Amniotic epithelial cell (primary cell): ENCODE data around the gene SACS.
"Not testable (repeated sequence)": the region's sequence is repeated elsewhere in the genome, so short reads cannot be mapped to it uniquely, and the experiment has no call there.

Experiments used
- DNase-seq: peaks from one replicate; pipeline ENCODE4 v3.0.0-alpha.2; 2010; ENCODE audit warnings: low read depth

The SACS gene

DNA sequence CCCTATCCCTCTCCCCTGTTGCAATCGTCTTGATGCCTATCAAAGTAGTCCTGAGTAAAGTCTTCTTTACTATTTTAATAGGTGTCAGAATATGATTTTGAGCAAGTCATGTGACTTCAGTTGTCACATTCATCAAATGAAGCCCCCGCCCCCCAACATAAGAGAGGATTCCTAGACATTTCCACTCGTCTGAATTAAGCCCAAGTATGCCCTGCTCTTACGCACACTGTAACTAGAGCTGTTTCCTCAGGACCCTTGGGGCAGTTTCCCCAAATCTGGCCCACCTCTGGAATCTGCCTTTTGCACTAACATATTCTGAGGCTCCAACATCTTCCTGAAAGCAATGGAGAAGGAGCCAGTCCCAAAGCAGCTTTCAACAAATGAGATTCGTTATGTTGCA, 25.5 kb downstream of the SACS start:
- no peak for DNase-seq

- DNase-seq = not testable (repeated sequence)
Observed at GRCh38 chr13:23401156-23401555, 32.3 kb downstream of the SACS start.

DNA sequence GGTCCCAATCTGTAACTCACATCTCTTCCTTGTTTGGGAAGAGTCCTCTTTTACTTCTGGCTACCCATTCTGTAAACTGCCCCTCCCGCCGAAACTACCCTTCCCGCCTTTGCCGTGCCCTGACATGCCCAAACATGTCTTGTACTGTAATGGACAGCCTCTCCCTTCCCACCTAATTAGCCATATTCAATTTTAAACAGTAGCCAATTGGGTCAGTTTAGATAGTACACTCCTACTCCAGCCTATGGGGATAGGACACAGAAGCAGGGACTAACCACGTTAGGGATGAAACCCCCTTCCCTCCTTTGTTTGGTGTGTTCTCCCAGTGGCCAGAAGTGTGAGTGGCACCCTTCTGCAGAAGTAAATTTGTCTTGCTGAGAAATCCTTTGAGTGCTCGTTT, 34.2 kb downstream of the SACS start:
- no peak for DNase-seq

GRCh38 chr13:23394821-23395220, 38.7 kb downstream of the SACS start:
- no peak for DNase-seq

GRCh38 chr13:23392925-23393645, 40.4 kb downstream of the SACS start:
- no peak for DNase-seq

- DNase-seq = peak; percentile 15
Observed at GRCh38 chr13:23392313-23392712, 41.2 kb downstream of the SACS start.

GRCh38 chr13:23391752-23392151, 41.8 kb downstream of the SACS start:
- DNase-seq = peak; percentile 31

DNA sequence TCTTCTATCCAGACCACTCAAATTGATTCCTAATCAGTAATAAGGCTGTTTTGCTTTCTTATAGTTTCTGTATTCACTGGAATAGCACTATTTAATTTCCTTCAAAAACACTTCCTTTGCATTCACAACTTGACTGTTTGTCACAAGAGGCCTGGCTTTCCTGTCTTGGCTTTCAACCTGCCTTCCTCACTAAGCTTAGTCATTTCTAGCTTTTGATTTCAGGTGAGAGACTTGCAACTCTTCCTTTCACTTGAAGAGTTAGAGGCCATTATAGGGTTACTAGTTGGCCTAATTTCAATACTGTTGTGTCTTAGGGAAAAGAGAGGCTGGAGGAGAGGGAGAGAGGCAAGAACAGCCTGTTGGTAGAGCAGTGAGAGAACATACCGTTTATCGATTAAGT, 47.0 kb downstream of the SACS start:
- DNase-seq = no peak

DNA sequence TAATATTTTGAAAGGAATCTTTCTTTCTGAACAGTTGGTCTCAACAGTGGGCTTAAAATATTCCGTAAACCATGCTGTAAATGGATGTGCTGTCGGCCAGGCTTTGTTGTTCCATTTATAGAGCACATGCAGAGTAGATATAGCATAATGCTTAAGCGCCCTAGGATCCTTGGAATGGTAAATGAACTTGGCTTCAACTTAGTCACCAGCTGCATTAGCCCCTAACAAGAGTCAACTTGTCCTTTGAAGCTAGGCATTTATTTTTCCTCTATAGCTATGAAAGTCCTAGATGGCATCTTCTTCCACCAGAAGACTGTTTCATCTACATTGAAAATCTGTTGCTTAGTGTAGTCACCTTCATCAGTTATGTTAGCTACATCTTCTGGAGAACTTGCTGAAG, 47.6 kb downstream of the SACS start:
- DNase-seq = no peak

DNA sequence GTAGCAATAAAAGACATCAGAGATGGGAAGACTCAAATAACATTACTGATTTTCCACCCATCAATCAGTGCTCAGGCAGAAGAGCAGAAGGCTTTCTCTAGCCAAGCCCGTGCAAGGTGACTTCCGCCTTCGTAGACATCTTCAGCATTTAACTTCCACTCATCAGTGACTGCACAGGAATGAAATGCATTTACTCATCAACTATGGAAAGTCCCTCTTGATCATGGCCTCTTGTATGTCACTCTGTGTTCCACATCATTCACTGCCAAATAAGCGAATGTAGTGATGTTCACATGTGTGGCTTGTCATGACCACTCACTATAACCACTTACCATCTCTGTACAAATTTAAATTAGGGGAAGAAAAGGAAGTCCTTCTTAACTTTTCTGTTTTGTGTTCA, 49.4 kb downstream of the SACS start:
- peak; percentile 34 for DNase-seq

DNA sequence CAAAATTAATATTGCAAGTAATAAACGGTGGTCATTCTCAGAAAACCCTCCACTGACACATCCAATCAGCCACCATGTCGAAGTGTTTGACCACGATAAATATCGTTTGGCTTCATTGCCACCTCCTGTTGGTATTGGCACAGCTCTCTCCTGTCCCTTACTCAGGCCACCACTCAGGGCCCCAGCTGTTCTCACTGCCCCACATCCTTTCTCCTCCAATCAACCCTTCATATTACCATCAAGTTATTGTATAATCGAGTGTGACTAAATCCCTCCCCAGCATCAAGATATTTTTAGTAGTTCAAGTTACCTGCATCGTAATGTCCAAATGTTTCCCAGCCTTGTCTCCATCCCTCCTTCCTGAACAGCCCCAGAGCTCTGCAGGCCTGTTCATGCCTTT, 50.4 kb downstream of the SACS start:
- no peak for DNase-seq

- DNase-seq = no peak
Observed at GRCh38 chr13:23381866-23382265, 51.6 kb downstream of the SACS start.

DNA sequence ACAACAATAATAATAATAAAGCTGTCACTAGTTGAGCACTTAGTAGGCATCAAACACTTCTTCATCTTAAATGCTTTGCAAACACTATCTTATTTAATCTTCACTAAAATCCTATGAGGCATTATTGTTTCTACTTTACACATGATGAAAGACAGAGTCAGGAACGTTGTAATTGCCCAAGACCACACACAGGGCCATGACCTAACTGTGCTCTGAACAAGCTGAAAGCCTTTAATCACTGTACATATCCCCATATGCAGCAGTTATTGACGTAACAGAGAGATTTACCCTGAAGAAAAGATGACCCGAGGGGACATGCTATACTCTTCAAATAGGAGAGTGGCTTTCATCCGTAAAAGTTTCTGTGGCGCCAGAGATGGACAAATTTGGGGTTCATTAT, 53.0 kb downstream of the SACS start:
- DNase-seq = peak; percentile 93

DNA sequence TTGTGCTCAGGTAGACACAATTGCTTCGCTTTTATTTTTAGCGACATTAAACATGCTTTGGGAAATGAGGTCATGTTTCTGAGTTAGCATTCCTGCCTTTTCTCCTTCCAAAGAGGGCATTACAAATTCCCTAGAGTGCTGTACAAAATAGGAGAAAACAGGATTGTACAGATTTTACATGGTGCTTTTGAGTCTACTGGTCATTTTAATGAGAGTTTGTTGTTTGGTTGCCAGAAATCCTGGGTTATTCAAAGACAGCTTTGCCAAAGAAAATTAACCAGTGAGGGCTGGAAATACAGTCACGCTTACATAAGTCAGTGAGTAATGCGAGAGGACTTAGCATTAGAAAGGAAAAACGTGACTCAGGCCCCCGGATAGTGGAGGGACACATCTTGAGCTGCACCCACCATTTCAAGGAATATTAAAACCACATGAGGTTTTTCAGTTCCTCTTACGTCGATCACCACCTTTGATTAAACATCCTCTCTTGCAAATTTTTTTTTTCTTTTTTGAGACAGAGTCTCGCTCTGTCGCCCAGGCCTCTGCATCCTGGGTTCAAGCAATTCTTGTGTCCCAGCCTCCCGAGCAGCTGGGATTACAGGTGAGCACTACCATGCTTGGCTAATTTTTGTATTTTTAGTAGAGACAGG, 55.4 kb downstream of the SACS start:
- peak; percentile 81 for DNase-seq

- DNase-seq = no peak
Observed at GRCh38 chr13:23377579-23377978, 55.9 kb downstream of the SACS start.

- peak; percentile 87 for DNase-seq
Observed at GRCh38 chr13:23375001-23375971, 58.2 kb downstream of the SACS start.

- peak; percentile 81 for DNase-seq
Observed at GRCh38 chr13:23372264-23372906, 61.1 kb downstream of the SACS start.

DNA sequence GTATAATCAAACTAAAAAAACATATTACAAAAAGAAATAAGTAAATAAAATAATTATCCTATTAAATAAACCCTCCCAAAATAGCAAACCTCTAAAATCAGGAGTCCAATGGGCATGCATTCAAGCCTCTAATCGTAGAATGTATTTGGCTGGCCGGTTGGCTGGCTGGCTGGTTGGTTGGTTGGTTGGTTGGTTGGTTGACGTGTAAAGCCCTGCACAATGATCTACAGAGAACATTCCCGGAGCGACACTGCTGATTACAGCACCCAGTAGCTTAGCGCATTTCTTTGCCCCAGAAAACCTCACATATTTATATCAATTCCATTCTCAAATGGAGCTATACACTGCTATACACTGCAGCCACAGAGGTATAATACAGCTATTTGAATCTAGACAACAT, 65.6 kb downstream of the SACS start:
- no peak for DNase-seq

- DNase-seq = no peak
Observed at GRCh38 chr13:23365652-23366051, 67.8 kb downstream of the SACS start.

- DNase-seq = no peak
Observed at GRCh38 chr13:23359882-23360281, 73.6 kb downstream of the SACS start.

DNA sequence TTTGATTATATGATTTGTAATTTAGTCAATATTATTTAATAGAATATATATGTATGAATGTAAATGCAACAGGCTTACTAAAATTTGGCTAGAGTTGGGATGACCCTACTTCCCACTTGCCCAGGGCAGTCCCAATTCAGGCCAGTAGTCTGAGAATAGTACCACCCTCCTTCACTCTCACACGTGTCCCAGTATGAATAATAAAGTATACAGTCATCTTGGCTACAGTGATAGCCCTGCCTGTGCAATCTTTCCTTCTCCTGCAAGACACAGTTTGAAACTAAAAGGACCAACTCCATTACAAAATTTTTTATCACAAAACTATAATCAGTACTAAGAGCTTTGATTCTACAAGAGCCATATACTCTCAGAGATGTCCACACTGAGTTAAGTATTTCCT, 76.2 kb downstream of the SACS start:
- DNase-seq = no peak

- DNase-seq = no peak
Observed at GRCh38 chr13:23356368-23356767, 77.1 kb downstream of the SACS start.
